Muscle layer of duodenum (tissue), 2 donors: ENCODE results near the gene OPN4.

Experiments used
- H3K27ac ChIP-seq: one replicate; pipeline ENCODE4 v1.7.0; 2013; ENCODE audit warnings: mild to moderate bottlenecking, low read length
- H3K27me3 ChIP-seq: one replicate; pipeline ENCODE4 v1.7.0; 2013; ENCODE audit warnings: low read depth, mild to moderate bottlenecking, control low read depth, low read length
- H3K36me3 ChIP-seq, 2 donors: one replicate each; pipeline ENCODE4 v1.7.0; 2013; ENCODE audit warnings: low read length in 2 of 2, control low read depth in 1 of 2, mild to moderate bottlenecking in 1 of 2; ENCODE audit not compliant: insufficient read depth in 2 of 2, control insufficient read depth in 1 of 2
- H3K4me1 ChIP-seq, 2 donors: one replicate each; pipeline ENCODE4 v1.7.0; 2013; ENCODE audit warnings: low read length in 2 of 2, mild to moderate bottlenecking in 2 of 2, control low read depth in 1 of 2, moderate library complexity in 1 of 2; ENCODE audit not compliant: insufficient read depth in 2 of 2, control insufficient read depth in 1 of 2
- H3K4me3 ChIP-seq, 2 donors: one replicate each; pipeline ENCODE4 v1.7.0; 2013; ENCODE audit warnings: low read length in 2 of 2, low read depth in 1 of 2, mild to moderate bottlenecking in 1 of 2
- H3K9me3 ChIP-seq, 2 donors: one replicate each; pipeline ENCODE4 v1.7.0; 2013; ENCODE audit warnings: low read length in 2 of 2, control low read depth in 1 of 2, mild to moderate bottlenecking in 1 of 2; ENCODE audit not compliant: control insufficient read depth in 1 of 2
- donor health status: healthy.

Gene OPN4

GRCh38 chr10:86693721-86694369, 39.5 kb downstream of the OPN4 start:
- Histone ChIP-seq H3K9me3 (no peaks in the 10 kb centered on the region), H3K4me1 (peaks cover 4 to 16% of the 10 kb centered on the region in 2 donors), H3K27ac (no peak overlapping the region), H3K4me3 (no peak overlapping the region), H3K27me3 (no peaks in the 10 kb centered on the region), H3K36me3 (peaks cover 0 to 7% of the 10 kb centered on the region in 2 donors)

GRCh38 chr10:86698207-86698940, 44.0 kb downstream of the OPN4 start:
- Histone ChIP-seq H3K27ac (no peak overlapping the region), H3K36me3 (peaks cover 0 to 12% of the 10 kb centered on the region in 2 donors), H3K4me3 (no peak overlapping the region), H3K27me3 (no peaks in the 10 kb centered on the region), H3K9me3 (no peaks in the 10 kb centered on the region), H3K4me1 (peaks cover 4 to 6% of the 10 kb centered on the region in 2 donors)

- no peak overlapping the region for H3K27ac ChIP-seq
These were observed 44.8 kb downstream of the OPN4 start for GRCh38 chr10:86699125-86699524.

GRCh38 chr10:86699541-86699940, 45.2 kb downstream of the OPN4 start:
- no peak overlapping the region for H3K4me3 ChIP-seq
- no peaks in the 10 kb centered on the region for H3K9me3 ChIP-seq
- H3K27ac ChIP-seq = no peak overlapping the region
- H3K4me1 ChIP-seq = no peaks in the 10 kb centered on the region
- H3K27me3 ChIP-seq = no peaks in the 10 kb centered on the region
- H3K36me3 ChIP-seq = peaks cover 0 to 8% of the 10 kb centered on the region in 2 donors

More at GRCh38 chr10:86699125-86699524, 44.8 kb downstream of the OPN4 start:
- Histone ChIP-seq H3K9me3 (no peaks in the 10 kb centered on the region), H3K4me3 (no peak overlapping the region), H3K4me1 (peaks cover 0 to under 1% of the 10 kb centered on the region in 2 donors), H3K36me3 (peaks cover 0 to 12% of the 10 kb centered on the region in 2 donors), H3K27me3 (no peaks in the 10 kb centered on the region)

- no peak overlapping the region for H3K4me3 ChIP-seq
- H3K9me3 ChIP-seq = no peaks in the 10 kb centered on the region
- no peaks in the 10 kb centered on the region for H3K27me3 ChIP-seq
- no peak overlapping the region for H3K27ac ChIP-seq
- no peaks in the 10 kb centered on the region for H3K4me1 ChIP-seq
- H3K36me3 ChIP-seq = peaks cover 0 to 8% of the 10 kb centered on the region in 2 donors
These were observed 45.9 kb downstream of the OPN4 start for GRCh38 chr10:86699991-86700840.

- Histone ChIP-seq H3K36me3 (peaks cover 0 to 5% of the 10 kb centered on the region in 2 donors), H3K27ac (no peak overlapping the region)
These were observed 46.7 kb downstream of the OPN4 start for GRCh38 chr10:86700851-86701617.

GRCh38 chr10:86703176-86703575, 48.8 kb downstream of the OPN4 start:
- Histone ChIP-seq H3K4me3 (no peak overlapping the region), H3K27me3 (no peaks in the 10 kb centered on the region), H3K27ac (no peak overlapping the region), H3K36me3 (peaks cover 0 to 9% of the 10 kb centered on the region in 2 donors), H3K4me1 (no peaks in the 10 kb centered on the region), H3K9me3 (no peaks in the 10 kb centered on the region)

More at GRCh38 chr10:86700851-86701617, 46.7 kb downstream of the OPN4 start:
- H3K4me3 ChIP-seq = no peak overlapping the region
- H3K27me3 ChIP-seq = no peaks in the 10 kb centered on the region
- H3K9me3 ChIP-seq = no peaks in the 10 kb centered on the region
- H3K4me1 ChIP-seq = no peaks in the 10 kb centered on the region

GRCh38 chr10:86705139-86705538, 50.8 kb downstream of the OPN4 start:
- no peaks in the 10 kb centered on the region for H3K4me1 ChIP-seq
- H3K27me3 ChIP-seq = no peaks in the 10 kb centered on the region
- H3K4me3 ChIP-seq = no peak overlapping the region
- H3K36me3 ChIP-seq = peaks cover 0 to 4% of the 10 kb centered on the region in 2 donors
- no peaks in the 10 kb centered on the region for H3K9me3 ChIP-seq
- no peak overlapping the region for H3K27ac ChIP-seq

GRCh38 chr10:86705905-86706304, 51.6 kb downstream of the OPN4 start:
- Histone ChIP-seq H3K9me3 (no peaks in the 10 kb centered on the region), H3K27ac (no peak overlapping the region), H3K27me3 (no peaks in the 10 kb centered on the region), H3K36me3 (peaks cover 0 to 4% of the 10 kb centered on the region in 2 donors), H3K4me3 (no peak overlapping the region), H3K4me1 (peaks cover 4 to 7% of the 10 kb centered on the region in 2 donors)

- Histone ChIP-seq H3K27ac (no peak overlapping the region), H3K36me3 (peaks cover 0 to 4% of the 10 kb centered on the region in 2 donors), H3K27me3 (no peaks in the 10 kb centered on the region), H3K9me3 (no peaks in the 10 kb centered on the region), H3K4me3 (no peak overlapping the region), H3K4me1 (peaks cover 4 to 9% of the 10 kb centered on the region in 2 donors)
These were observed 52.1 kb downstream of the OPN4 start for GRCh38 chr10:86706401-86706841.
